HG02852 (cell line): ENCODE data around the gene CAPG.
"Not testable (repeated sequence)": the region's sequence is repeated elsewhere in the genome, so short reads cannot be mapped to it uniquely, and the experiment has no call there.

Source experiments
- ATAC-seq: cut with Tn5 transposase; IDR thresholded peaks from one replicate; pipeline ENCODE4 v1.9.1; 2021; ENCODE audit warnings: mild to moderate bottlenecking, moderate library complexity; ENCODE audit not compliant: unreplicated experiment

Gene CAPG

GRCh38 chr2:85409845-85410583 lies at the start of gene CAPG:
CAPG (minus strand) TSS chr2:85410366; CDS start chr2:85402145, 8,221 bp downstream.
- peak; percentile 60 for ATAC-seq

- no peak for ATAC-seq
Observed at GRCh38 chr2:85459771-85460170, 49.6 kb upstream of the CAPG start.

- no peak for ATAC-seq
Observed at GRCh38 chr2:85458601-85459563, 48.7 kb upstream of the CAPG start.

GRCh38 chr2:85457877-85458316 lies 47.7 kb upstream of the CAPG start:
- ATAC-seq: no peak

- ATAC-seq: no peak
Observed at GRCh38 chr2:85457043-85457442, 46.9 kb upstream of the CAPG start.

- ATAC-seq: no peak
Observed at GRCh38 chr2:85455552-85456090, 45.5 kb upstream of the CAPG start.

- no peak for ATAC-seq
Observed at GRCh38 chr2:85453571-85453970, 43.4 kb upstream of the CAPG start.

GRCh38 chr2:85452237-85452636 lies 42.1 kb upstream of the CAPG start:
- ATAC-seq: no peak

- ATAC-seq: no peak
Observed at GRCh38 chr2:85449214-85449588, 39.0 kb upstream of the CAPG start.

- no peak for ATAC-seq
Observed at GRCh38 chr2:85448461-85449213, 38.5 kb upstream of the CAPG start.

GRCh38 chr2:85447222-85447585 lies 37.0 kb upstream of the CAPG start:
- no peak for ATAC-seq

GRCh38 chr2:85446296-85447221 lies 36.4 kb upstream of the CAPG start:
- no peak for ATAC-seq

- no peak for ATAC-seq
Observed at GRCh38 chr2:85445316-85446295, 35.4 kb upstream of the CAPG start.

GRCh38 chr2:85444629-85445172 lies 34.5 kb upstream of the CAPG start:
- ATAC-seq: no peak

GRCh38 chr2:85441864-85442263 lies 31.7 kb upstream of the CAPG start:
- no peak for ATAC-seq

GRCh38 chr2:85440729-85441128 lies 30.6 kb upstream of the CAPG start:
- ATAC-seq: no peak

GRCh38 chr2:85439986-85440385 lies 29.8 kb upstream of the CAPG start:
- ATAC-seq: no peak

GRCh38 chr2:85439569-85439968 lies 29.4 kb upstream of the CAPG start:
- not testable (repeated sequence) for ATAC-seq
